Subcutaneous abdominal adipose tissue (tissue), 5 donors: ENCODE data around the gene SYNM.
"Not testable (repeated sequence)": the region's sequence is repeated elsewhere in the genome, so short reads cannot be mapped to it uniquely, and the experiment has no call there.

Source experiments
- H3K27ac ChIP-seq: one replicate; pipeline ENCODE4 v1.7.0; 2013; ENCODE audit warnings: low read depth, mild to moderate bottlenecking, inconsistent platforms, low read length, moderate library complexity
- H3K27me3 ChIP-seq, 5 donors: one replicate each; pipeline ENCODE4 v1.7.0; 2013; ENCODE audit warnings: low read length in 5 of 5, inconsistent platforms in 1 of 5; ENCODE audit not compliant: control insufficient read depth in 5 of 5, insufficient read depth in 4 of 5
- H3K36me3 ChIP-seq, 5 donors: one replicate each; pipeline ENCODE4 v1.7.0; 2013; ENCODE audit warnings: low read length in 5 of 5; ENCODE audit not compliant: control insufficient read depth in 5 of 5, insufficient read depth in 5 of 5
- H3K4me1 ChIP-seq, 5 donors: one replicate each; pipeline ENCODE4 v1.7.0; 2013; ENCODE audit warnings: low read length in 5 of 5, mild to moderate bottlenecking in 3 of 5, moderate library complexity in 1 of 5; ENCODE audit not compliant: control insufficient read depth in 5 of 5, insufficient read depth in 5 of 5
- H3K4me3 ChIP-seq, 5 donors: one replicate each; pipeline ENCODE4 v1.7.0; 2013; ENCODE audit warnings: low read length in 5 of 5, low read depth in 1 of 5
- H3K9ac ChIP-seq, 5 donors: one replicate each; pipeline ENCODE4 v1.7.0; 2013; ENCODE audit warnings: low read length in 5 of 5, mild to moderate bottlenecking in 4 of 5, moderate library complexity in 3 of 5
- H3K9me3 ChIP-seq, 5 donors: one replicate each; pipeline ENCODE4 v1.7.0; 2013; ENCODE audit warnings: low read length in 5 of 5; ENCODE audit not compliant: control insufficient read depth in 5 of 5
- donor health status: healthy.
- donor health status: healthy.
- donor health status: healthy.
- donor health status: healthy.
- donor health status: healthy.

SYNM gene

GRCh38 chr15:99105514-99106341, 848 bp downstream of the SYNM start:
- peak overlapping the region in 2 of 5 donors; percentile 26 to 41 for H3K9ac ChIP-seq
- no peaks in the 10 kb centered on the region for H3K36me3 ChIP-seq
- H3K9me3 ChIP-seq, result no peaks in the 10 kb centered on the region
- peaks cover 7 to 77% (median 53%) of the 10 kb centered on the region in 5 donors for H3K4me1 ChIP-seq
- H3K27me3 ChIP-seq, result peaks cover 0 to 4% (median 0%) of the 10 kb centered on the region in 5 donors
- H3K4me3 ChIP-seq, result peak overlapping the region; percentile 69 to 94 (median 72)
- H3K27ac ChIP-seq, result peak overlapping the region; percentile 37

GRCh38 chr15:99106417-99107220, 1.7 kb downstream of the SYNM start:
- peaks cover 0 to 4% (median 0%) of the 10 kb centered on the region in 5 donors for H3K27me3 ChIP-seq
- peak overlapping the region; percentile 69 to 94 (median 72) for H3K4me3 ChIP-seq
- no peaks in the 10 kb centered on the region for H3K9me3 ChIP-seq
- H3K9ac ChIP-seq, result peak overlapping the region in 1 of 5 donors; percentile 2
- no peaks in the 10 kb centered on the region for H3K36me3 ChIP-seq
- H3K27ac ChIP-seq, result peak overlapping the region; percentile 37
- H3K4me1 ChIP-seq, result peaks cover 6 to 79% (median 53%) of the 10 kb centered on the region in 5 donors

DNA sequence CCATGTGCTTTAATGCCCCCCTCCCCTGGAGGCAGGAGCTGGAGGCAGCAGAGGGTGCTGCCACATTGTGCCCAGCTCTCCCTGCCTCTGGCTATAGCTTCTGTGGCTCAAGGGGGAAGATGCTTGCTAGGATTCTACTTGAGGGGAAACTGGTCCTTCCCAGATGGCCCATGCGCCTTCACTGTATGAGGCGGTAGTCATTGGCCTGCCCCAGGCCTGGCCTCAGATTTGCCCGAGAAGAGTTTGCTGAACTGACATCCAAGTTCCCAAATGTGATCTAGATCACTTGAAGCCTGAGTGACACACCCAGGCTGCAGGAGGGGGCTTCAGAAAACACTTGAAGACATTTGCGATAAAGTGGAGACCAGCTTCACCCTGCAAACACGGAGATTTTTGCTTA, 4.1 kb downstream of the SYNM start:
- peaks cover 0 to 3% (median 0%) of the 10 kb centered on the region in 5 donors for H3K27me3 ChIP-seq
- H3K27ac ChIP-seq, result no peak overlapping the region
- H3K36me3 ChIP-seq, result peaks cover 0 to 6% (median 6%) of the 10 kb centered on the region in 5 donors
- H3K4me1 ChIP-seq, result peaks cover 6 to 59% (median 43%) of the 10 kb centered on the region in 5 donors
- H3K9me3 ChIP-seq, result no peaks in the 10 kb centered on the region
- H3K4me3 ChIP-seq, result no peak overlapping the region
- peak overlapping the region in 1 of 5 donors; percentile 13 for H3K9ac ChIP-seq

DNA sequence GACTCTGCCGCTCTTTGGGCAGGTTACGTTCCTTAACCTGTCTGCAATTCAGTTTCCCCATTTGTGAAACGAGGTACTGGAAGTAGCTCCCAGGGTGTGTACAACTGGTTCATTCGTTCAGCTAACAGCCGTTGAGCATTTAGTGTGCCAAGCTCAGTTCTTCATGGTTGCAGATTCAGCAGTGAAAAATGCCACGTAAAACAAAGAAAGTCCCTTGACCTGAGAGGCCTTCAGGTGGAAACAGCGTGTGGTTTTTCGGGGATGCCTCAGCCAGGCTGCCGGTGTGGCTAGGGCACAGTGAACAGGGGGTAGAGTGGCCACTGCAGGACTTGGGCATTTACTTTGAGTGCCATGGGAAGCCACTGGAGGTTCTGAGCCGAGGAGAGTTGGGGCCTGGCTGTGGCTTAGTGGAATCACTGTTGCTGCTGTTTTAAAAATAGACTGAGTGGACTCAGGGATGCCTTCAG, 4.7 kb downstream of the SYNM start:
- no peak overlapping the region for H3K4me3 ChIP-seq
- no peak overlapping the region for H3K9ac ChIP-seq
- peak overlapping the region; percentile 2 for H3K27ac ChIP-seq
- H3K9me3 ChIP-seq, result no peaks in the 10 kb centered on the region
- peaks cover 0 to 3% (median 0%) of the 10 kb centered on the region in 5 donors for H3K27me3 ChIP-seq
- peaks cover 6 to 59% (median 43%) of the 10 kb centered on the region in 5 donors for H3K4me1 ChIP-seq
- peaks cover 0 to 12% (median 12%) of the 10 kb centered on the region in 5 donors for H3K36me3 ChIP-seq

GRCh38 chr15:99110093-99110492, 5.2 kb downstream of the SYNM start:
- H3K27me3 ChIP-seq, result peaks cover 0 to 3% (median 0%) of the 10 kb centered on the region in 5 donors
- peaks cover 0 to 17% (median 16%) of the 10 kb centered on the region in 5 donors for H3K36me3 ChIP-seq
- H3K27ac ChIP-seq, result peak overlapping the region; percentile 2
- H3K4me1 ChIP-seq, result peaks cover 6 to 57% (median 42%) of the 10 kb centered on the region in 5 donors
- no peak overlapping the region for H3K9ac ChIP-seq
- H3K4me3 ChIP-seq, result no peak overlapping the region
- H3K9me3 ChIP-seq, result no peaks in the 10 kb centered on the region

DNA sequence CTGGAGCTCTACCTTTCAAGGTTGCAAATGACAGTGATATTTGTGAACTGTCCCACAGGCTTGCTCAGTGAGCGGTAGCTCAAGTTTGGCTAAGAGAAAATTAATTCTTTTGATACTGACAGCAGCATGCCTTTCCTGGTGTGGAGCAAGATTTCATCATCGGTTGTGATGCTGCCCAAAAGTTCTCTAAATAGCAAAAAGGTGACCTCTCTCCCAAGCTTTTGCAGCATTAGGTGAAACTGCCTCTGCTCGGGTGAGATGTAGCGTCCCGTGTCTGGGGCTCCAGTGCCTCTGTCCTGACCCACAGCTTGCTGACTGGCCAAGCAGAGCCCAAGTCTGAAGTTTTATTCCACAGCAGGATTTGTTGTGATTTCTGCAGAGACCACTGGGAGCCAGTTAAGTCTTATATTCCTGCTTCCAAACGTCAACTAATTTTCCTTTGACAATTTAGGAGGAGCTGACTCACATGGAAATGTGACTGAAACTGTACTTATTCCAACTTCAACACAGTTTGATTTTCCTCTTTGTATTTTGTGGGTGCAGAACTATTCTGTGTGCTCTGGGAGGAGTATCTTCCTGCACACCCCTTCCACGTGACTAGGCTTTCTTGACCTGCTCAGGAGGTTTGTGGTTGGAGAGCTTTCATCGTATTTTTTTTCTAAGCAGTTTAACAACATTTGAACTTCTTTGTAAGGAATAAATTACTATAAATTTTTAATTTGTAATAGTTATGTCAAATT, 5.9 kb downstream of the SYNM start:
- no peak overlapping the region for H3K4me3 ChIP-seq
- peaks cover 6 to 53% (median 38%) of the 10 kb centered on the region in 5 donors for H3K4me1 ChIP-seq
- peaks cover 0 to 3% (median 0%) of the 10 kb centered on the region in 5 donors for H3K27me3 ChIP-seq
- H3K9me3 ChIP-seq, result no peaks in the 10 kb centered on the region
- H3K9ac ChIP-seq, result peak overlapping the region in 1 of 5 donors; percentile 19
- H3K27ac ChIP-seq, result no peak overlapping the region
- peaks cover 0 to 20% (median 16%) of the 10 kb centered on the region in 5 donors for H3K36me3 ChIP-seq

DNA sequence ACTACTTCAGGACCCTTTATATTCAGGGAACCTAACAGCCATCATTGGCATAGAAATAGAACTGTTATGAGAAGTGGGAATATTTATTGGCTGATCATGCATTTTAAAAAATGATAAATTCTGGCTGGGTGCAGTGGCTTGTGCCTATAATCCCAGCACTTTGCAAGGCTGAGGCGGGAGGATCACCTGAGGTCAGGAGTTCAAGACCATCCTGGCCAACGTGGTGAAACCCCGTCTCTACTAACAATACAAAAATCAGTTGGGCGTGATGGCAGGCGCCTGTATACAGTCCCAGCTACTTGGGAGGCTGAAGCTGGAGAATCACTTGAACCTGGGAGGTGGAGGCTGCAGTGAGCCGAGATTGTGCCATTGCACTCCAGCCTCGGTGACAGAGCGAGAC, 6.8 kb downstream of the SYNM start:
- Histone ChIP-seq H3K36me3 (peaks cover 0 to 25% (median 16%) of the 10 kb centered on the region in 5 donors), H3K9ac (peak overlapping the region in 1 of 5 donors; percentile 19), H3K4me1 (peaks cover 6 to 44% (median 29%) of the 10 kb centered on the region in 5 donors)
- H3K9me3 ChIP-seq, H3K27me3 ChIP-seq, H3K27ac ChIP-seq, H3K4me3 ChIP-seq: not testable (repeated sequence)

DNA sequence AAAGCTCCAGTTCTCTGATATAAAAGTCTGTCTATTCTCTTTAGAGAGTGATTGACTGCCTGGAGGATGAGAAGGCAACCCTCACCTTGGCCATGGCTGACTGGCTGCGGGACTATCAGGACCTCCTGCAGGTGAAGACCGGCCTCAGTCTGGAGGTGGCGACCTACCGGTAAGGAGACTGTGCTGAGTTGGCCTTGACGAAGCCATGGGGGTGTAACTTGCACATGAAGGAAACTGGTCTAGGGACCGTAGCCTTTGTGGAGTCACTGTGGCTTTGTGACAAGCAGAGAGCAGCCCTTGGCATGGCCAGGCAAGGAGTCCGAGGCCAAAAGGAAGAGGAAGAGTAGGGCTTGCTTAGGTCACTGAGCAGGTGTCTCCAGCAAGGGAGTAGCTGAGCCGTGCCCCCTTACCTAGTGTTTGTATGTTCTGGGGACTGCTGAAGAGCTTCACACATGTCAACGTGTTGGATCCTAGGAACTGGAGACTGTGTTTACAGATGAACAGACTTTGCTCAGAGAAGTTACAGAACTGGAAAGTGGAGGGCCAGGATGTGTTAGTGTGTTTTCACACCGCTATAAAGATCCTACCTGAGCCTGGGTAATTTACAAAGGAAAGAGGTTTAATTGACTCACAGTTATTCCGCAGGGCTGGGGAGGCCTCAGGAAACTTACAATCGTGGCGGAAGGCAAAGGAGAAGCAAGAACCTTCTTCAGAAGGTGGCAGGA, 8.8 kb downstream of the SYNM start:
- H3K36me3 ChIP-seq, result peaks cover 0 to 41% (median 20%) of the 10 kb centered on the region in 5 donors
- H3K27me3 ChIP-seq, result no peaks in the 10 kb centered on the region
- H3K9ac ChIP-seq, result no peak overlapping the region
- no peaks in the 10 kb centered on the region for H3K9me3 ChIP-seq
- peaks cover 0 to 27% (median 17%) of the 10 kb centered on the region in 5 donors for H3K4me1 ChIP-seq
- H3K4me3 ChIP-seq, result no peak overlapping the region
- no peak overlapping the region for H3K27ac ChIP-seq
